22Rv1 (cell line): ENCODE measurements around the gene GGTLC2.

Experiments used
- ZFX ChIP-seq: fragments of 450-650 bp; IDR thresholded peaks from 2 replicates; pipeline ENCODE4 v1.6.1; 2017; ENCODE audit warnings: antibody characterized with exemption, borderline replicate concordance
- TF ChIP-seq, protein P1 (sequence below): fragments of 450-650 bp; IDR thresholded peaks from 2 replicates; pipeline ENCODE4 v1.5.1; 2017; ENCODE audit warnings: mild to moderate bottlenecking

DNA sequence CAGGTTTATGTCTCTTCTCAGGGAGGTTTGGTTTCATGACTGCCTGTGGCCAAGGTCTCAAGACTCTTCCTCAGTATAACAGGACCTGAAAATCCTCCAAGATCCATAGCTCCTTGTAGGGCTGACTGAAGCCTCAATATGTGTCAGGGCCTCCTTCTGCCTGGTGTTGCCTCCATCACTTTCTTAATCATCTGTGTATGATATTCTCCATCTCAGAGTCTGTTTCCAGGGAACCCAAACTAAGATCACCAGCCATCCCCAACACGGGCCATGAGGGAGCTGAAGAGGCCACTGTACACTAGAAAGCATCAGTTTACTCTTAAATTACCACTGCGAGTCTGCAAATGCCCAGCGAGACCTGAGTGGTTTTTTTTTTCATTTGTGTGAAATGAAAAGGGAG, 17.7 kb downstream of the GGTLC2 start:
- TF ChIP-seq, protein P1, sequence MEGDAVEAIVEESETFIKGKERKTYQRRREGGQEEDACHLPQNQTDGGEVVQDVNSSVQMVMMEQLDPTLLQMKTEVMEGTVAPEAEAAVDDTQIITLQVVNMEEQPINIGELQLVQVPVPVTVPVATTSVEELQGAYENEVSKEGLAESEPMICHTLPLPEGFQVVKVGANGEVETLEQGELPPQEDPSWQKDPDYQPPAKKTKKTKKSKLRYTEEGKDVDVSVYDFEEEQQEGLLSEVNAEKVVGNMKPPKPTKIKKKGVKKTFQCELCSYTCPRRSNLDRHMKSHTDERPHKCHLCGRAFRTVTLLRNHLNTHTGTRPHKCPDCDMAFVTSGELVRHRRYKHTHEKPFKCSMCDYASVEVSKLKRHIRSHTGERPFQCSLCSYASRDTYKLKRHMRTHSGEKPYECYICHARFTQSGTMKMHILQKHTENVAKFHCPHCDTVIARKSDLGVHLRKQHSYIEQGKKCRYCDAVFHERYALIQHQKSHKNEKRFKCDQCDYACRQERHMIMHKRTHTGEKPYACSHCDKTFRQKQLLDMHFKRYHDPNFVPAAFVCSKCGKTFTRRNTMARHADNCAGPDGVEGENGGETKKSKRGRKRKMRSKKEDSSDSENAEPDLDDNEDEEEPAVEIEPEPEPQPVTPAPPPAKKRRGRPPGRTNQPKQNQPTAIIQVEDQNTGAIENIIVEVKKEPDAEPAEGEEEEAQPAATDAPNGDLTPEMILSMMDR: no peak
- TF ChIP-seq ZFX: no peak
